Left colon (tissue), 2 donors: ENCODE measurements around the gene NFIB. TPM values are rescaled to one million over a fixed set of nuclear protein-coding genes. Genes with fewer than 3 reads are reported as not detected.

Experiments
- ATAC-seq: fragments of 200-7000 bp; cut with Tn5 transposase; one replicate; pipeline ENCODE4 v1.9.1; 2020; ENCODE audit warnings: mild to moderate bottlenecking, moderate library complexity
- DNase-seq, 2 donors: peaks; one replicate each; pipeline ENCODE4 v3.0.0-alpha.2; 2020
- intact Hi-C, 2 donors: fragments of 100-400 bp; cut with DNase I in 1 of 2; cut with micrococcal nuclease in 1 of 2; formaldehyde crosslinking; loops; one replicate each; pipeline versions ENCODE4 v1.11.2 to v1.14.0; 2022; cut with DNase I, micrococcal nuclease
- total RNA-seq, 2 donors: library from RNA; stranded (reverse); fragmentation: NEBNext Ultra II Directional; extraction: Animal tissue kit (Norgen Biotek cat#: 25700); gene quantifications; one replicate each; pipeline ENCODE4 v1.2.1, GENCODE V29; 2021
- donor health status: DM: no; HTN: no; CAD: no.
- donor health status: DM: yes; HTN: yes; CAD: no.

NFIB gene
- total RNA-seq, 2 donors from 2014 or later: 45.2 to 74.7 TPM

DNA sequence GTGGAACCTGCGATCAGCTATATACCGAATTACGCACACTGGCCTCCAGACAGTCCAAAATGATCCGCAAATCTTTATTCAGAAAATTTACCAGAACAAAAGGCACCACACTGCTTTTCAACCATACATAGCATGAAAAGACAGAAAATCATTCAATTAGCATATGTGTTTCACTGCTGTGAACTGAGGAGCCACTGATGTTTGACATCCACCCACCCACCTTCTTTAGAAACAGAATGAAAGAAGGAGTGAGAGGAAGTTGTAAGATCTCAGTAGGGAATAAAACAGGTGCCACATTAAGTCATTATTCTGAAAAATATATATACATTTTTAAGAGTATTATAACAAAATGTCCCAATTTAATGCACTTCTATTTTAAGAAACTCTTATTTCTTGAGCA, 156.8 kb downstream of the NFIB start:
- intact Hi-C loops: no loop called here
- DNase-seq (no peak), ATAC-seq (no peak)

DNA sequence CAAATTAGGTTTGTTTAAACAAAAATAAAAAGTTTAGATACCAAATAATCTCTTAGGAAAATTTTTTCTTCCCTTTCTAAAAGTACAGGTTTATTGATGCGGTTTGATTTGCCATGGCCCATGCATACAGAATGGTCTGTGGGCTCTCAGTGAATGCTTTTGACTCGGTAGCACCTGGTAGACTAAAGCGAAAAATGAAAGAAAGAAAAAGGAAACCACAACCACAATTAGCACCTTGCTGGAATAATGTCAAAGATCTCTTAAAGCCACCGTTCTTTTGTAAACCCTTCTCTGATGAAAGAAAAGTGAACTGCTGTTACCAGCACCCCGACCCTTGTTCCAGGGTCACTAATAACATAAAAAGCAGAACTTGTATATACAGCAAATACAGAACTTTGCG, 157.9 kb downstream of the NFIB start:
- DNase-seq: no peak
- intact Hi-C loops: no loop called here
- no peak for ATAC-seq

DNA sequence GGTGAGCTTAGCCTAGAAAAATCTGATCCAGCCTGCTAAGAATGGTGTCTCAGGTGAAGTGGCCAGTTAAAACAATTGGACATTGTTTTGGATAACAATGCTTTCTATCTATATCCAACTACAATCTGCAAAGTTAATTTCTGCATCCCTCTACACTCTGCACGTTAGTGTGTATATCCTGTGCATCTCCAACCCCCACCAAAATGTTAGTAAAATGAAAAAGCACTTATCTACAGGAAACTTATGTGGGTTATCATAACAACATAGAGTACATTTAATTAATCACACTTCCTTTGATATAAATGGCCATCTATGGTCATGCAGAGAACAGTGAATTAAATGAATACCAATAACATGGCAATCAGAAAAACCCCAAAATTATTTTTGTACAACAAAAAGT, 158.7 kb downstream of the NFIB start:
- DNase-seq (no peak), ATAC-seq (no peak)
- intact Hi-C loops: no loop called here

DNA sequence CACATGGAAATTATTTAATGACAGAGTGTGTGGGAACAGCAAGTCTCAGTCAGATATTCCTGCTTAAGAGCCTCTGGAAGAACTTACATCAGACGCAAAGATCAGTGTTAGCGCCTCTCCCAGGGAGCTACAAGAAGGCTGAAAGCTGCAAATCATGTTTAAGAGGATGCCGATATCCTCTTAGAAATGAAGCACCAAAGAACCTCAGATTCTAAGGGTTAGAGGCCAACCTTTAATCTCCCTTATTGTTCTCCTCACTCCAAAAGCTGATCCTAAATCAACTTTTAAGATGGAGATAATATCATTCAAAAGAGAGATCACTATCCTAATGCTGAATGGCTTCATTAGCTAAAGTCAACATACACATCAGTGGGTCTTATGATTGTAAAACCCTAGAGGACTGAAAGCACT, 160.6 kb downstream of the NFIB start:
- ATAC-seq (no peak), DNase-seq (no peak)
- intact Hi-C loops: no loop called here

DNA sequence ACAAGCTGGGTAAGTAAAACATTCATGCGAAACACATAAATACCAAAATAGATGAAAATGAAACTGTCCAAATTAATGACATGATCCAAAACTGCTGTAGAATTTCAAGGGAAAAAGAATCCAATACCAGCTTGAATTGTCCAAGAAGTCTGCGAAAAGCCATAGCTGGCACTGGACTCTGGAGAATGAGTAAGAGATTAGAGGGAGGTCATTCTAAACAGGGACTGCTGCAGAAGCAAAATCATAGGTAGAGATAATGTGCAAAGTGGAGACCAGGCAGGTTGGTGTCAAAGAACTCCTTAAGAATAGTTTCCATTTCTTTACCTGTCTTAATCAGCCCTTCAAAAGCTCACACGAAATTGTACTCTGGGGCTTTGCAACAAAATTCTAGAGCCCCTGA, 162.5 kb downstream of the NFIB start:
- intact Hi-C loops: no loop called here
- DNase-seq (no peak), ATAC-seq (no peak)

DNA sequence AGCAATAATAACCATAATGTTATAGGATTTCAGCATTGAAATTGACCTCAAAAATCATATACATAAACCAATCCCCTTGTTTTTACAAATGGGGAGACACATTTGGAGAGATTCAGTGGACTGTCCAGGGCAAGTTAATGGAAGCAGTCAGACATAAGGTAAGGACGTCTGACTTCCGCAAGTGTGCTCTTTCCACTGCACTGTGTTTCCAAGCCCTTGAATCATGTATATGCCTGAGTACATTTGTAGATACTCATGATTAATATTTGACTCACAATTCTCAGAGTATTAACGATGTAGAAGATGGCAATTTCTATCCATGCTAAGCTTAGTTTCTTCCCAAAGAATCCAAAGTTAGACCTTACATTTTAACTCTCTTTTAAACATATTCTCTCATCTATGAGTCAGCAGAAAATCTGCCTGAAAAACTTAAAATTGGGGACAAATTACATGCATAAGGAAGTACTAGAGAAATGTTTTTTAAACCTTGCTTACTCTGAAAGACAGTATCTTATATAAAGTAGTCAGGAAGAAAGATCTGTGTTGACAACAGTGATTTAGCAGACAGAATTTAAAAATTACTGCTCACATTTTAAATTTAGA, 165.3 kb downstream of the NFIB start:
- ATAC-seq (no peak), DNase-seq (no peak)
- intact Hi-C loops: no loop called here

DNA sequence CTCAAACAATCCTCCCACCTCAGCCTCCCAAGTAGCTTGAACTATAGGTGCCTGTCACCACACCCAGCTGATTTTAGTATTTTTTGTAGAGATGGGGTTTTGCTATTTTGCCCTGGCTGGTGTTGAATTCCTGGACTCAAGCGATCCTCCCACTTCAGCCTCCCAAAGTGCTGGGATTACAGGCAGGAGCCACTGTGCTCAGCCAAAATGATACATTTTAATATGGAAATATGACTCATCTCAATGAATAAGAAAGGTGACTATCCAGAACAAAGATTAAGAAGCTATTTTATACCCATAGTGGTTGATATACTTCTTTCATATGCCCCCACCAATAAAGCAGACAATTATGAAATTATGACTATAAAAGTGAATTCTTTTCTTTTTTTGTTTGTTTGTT, 166.2 kb downstream of the NFIB start:
- no peak for DNase-seq
- intact Hi-C loops: no loop called here

DNA sequence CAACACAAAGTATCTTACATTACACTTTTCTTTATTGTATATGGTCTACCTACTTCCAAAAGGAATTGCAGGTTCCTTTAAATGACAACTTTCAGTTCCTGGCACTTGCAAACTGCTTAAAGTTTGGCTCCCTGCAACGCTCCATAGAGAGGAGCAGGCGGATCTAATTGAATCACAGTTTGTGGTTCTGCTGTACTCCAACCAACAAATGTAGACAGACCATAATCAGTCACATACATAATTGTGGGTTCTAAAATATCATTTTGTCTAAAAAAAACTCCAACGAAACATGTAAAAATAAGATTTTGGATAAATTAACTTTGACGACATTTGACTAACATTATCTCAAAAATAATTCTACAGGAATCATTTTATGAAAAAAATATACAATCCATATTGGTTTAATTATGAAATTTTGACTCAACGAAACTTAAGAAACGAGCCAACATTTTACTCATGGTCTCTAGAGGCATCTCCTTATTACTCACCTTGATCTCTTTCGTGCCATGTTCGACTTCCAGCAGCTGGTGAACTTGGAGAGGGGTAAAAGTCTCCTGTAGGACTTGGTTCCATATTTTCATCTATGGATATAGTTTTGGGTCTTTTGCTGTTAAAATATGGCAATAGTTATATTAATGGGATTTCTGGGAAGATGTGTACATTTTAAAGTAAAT, 167.6 kb downstream of the NFIB start:
- DNase-seq (no peak), ATAC-seq (no peak)
- intact Hi-C loops: no loop called here

More for the DNA sequence above, 166.2 kb downstream of the NFIB start:
- ATAC-seq: no peak

DNA sequence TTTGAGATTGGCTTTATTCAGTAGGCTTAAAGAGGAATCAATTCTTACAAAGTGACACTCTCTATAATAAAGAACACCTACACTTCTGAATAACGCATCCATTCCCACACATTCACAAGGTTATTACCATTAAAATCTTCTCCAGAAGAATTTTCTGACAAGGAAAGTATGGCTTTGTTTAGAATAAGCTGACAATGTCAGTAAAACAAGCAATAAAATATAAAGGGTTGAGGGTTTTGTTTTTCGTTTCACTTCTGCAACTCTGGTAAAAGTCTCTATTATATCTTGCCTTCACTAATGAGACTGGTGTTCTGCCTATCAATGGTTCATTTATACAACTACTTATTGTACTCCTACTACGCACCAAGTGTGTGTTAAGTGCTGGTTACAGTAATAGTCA, 169.7 kb downstream of the NFIB start:
- no peak for ATAC-seq

DNA sequence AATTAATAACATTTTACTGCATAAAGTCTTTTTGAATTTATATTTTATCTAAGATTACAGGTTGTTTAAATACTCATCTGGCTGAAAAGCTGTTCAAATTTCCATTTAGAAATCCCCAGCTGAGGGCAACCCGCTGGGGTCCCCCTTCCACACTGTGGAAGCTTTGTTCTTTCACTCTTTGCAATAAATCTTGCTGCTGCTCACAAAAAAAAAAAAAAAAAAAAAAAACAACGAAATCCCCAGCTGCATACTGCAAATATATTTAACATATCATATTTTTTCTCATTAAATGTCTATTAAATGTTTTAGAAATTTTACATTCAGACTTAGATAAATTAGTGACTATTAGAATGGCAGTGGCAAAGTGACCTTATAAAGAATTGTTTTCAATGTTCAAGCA, 172.2 kb downstream of the NFIB start:
- intact Hi-C loops: no loop called here
- ATAC-seq (no peak), DNase-seq (no peak)

More for the DNA sequence above, 169.7 kb downstream of the NFIB start:
- intact Hi-C loops: no loop called here
- DNase-seq: no peak

DNA sequence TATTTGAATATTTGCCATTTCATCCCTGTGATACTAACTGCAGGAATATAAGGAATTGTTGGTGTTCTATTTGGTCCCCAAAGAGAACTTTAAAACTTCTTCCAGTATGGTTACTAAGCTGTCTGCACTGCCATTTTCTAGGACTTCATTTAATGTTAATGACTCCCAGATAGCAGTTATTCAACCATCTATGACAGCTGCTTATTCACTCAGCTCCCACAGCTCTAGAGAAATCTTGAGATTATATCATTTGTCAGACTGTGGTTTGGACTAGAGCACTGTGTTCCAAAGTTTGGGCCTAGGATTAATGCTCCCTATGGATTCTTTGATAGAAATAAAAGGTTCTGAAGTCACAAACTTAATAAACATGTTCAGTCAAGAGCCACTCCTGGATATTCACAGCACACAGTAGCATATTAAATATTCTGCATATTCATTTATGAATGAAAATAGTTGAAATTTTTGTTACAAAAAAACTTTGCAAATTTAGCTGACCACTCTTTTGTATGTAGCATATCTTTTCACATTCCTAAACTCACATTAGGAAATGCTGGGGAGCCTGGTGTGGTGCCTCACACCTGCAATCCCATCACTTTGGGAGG, 173.7 kb downstream of the NFIB start:
- no peak for DNase-seq
- no peak for ATAC-seq
- intact Hi-C loops: no loop called here

DNA sequence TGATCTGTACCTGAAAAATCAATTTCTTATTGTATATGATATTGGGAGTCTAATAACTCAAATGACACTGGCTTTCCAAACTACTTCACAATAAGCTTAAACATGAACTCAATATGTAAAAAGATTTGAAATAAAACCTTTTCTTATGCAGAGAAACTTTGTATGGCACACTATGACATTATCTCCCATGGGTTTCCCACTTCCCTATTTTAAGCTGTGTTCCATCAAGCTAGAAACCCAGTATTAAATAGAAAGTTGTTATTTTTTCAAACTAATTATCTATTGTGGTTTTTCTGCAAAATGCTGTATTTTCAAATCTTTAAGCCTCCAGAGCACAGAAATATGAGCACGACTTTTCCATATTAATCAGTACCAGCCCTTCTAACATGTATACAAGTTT, 174.7 kb downstream of the NFIB start:
- ATAC-seq (no peak), DNase-seq (no peak)
- intact Hi-C loops: no loop called here

DNA sequence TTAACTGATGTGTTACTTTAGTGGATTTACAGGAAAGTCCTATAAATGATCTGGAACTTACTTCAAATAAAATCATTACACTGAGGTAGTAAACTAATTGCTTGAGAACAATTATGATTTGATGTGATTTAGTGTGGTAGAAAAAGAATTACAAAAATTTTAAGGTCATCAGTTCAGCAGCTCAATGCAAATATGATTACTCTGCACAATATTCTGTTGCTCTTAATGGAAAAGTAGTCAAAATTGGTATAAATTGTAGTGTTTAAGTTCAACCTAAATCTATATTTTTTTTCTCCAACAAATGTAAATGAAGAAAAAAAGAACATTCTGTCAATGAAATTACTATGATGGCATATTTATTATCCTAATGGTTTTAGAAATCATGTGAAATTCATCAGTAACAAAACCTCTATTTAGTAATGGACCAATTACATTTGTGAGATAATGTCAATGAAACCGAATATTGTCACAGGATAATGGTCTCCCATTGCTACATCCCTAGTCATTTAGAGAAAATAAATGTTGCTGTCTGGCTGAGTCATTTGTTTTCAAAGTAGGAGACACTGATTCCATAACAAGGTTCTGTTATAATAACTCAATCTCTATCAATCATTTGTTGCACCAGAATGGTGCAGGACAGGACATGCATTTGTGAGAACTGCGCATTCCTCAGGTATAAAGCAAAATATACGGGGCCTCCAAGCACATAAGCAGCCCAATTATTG, 177.1 kb downstream of the NFIB start:
- DNase-seq: no peak
- ATAC-seq: no peak
- intact Hi-C loops: no loop called here

DNA sequence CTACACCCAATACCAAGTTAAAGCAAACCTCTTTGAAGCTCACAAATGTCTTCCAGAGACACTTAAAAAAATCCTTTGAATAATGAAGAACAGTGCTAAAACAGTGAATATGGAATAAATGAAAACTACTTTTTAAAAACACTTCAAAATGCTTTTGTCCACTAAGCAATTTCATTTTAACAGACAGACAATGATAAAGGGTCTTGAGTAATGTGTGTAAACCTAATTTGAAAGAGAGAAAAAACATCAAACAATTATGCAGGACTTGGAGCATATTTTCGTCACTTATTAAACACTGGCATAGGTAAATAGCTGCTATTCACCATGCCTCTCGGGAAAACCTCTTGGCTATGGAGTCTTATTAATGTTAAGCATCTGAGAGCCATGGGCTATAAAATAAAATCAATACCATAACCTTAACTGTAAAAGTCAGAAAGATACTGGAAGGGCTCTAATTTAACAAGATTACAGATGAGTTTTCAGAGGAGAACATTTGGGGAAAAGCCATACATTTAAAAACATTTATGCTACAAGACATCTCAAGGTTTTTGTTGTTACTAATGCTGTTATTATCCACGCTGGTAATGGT, 177.8 kb downstream of the NFIB start:
- ATAC-seq (no peak), DNase-seq (no peak)
- intact Hi-C loops: no loop called here

DNA sequence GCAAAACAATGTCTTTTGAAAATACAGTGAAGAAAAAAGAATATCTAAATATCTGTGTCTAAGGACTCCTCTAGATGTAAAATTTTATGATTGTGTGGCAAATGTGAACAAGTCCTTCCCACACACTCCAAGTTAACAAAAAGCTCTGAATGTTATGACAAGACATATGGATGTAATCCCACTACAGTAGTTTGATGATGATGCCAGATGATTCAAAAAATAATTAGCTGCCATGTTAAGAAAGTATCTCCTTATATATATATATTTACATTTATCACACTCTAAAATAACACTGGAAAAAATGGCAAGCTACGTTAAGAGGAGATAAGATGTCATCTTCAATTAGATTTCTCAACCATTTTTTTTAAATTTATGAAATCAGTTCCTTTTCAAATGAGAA, 178.5 kb downstream of the NFIB start:
- intact Hi-C loops: no loop called here
- no peak for ATAC-seq
- DNase-seq: no peak

DNA sequence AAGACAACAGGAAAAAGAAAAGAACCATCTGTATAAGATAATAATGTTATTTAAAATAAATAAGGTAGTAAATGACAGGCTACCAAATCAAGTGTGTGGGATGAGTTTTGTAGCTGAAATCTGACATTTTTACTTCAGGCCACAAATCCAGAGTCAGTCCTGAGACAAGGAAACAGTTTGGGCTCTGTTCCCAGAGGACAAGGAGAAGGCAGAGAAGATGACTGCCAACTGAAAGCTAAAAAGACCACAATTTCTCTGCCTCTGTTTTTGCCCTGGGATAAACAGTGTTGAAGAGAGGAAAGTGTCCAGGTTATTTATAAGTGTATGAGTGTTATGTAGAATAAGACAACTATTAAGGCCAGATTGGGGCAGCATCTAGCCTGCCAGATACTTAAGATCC, 180.5 kb downstream of the NFIB start:
- no peak for DNase-seq
- intact Hi-C loops: no loop called here
- ATAC-seq: no peak

DNA sequence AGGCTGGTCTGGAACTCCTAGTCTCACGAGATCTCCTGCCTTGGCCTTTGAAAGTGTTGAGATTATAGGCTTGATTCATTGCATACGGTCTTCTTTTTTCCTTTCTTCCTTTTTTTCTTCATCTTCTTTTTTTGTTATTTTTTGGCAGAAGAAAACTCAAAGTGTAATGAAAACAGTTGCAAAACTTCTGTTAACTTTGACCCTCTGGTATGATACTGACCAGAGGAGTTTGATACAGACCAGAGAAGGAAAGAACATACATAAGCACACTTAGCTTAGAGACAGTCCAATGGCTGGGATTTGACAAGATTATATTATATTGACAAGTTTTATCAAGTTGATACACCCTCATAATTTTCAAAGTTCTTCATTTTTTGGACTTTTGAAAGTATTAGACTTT, 181.2 kb downstream of the NFIB start:
- no peak for ATAC-seq

DNA sequence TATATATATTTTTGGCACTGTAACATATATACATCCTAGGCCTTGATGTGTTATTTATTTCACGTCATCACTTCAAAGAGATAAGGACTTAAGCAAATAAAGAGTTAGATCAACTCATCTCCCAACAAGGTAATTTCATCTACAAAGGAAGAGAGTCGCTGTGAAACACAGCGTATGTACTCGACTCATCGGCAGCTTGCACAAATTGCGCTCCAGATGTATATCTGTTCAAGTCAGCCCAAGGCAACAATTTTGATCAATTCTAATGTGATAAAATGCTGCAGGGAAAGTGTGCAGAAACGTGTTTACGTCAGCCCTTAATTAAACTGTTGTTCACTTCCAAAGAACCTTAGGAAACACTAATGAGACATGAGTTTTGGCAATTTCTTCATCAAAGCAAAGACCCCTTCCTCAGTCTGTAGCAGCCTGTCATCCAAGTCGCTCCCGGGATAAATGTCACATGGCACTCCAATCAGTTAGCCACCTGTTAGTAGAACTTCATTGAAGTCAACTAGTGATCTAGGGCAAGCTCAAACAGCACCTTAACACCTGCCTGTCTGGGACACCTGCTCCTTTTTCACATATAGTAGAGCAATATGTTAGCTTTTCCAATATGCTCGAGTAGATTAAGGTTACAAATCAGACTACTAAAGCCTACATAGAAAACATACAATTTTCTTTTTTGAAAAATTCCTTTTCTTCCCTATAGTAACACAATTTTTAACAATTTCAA, 182.4 kb downstream of the NFIB start:
- ATAC-seq: no peak
- no peak for DNase-seq
- intact Hi-C loops: no loop called here

More for the DNA sequence above, 181.2 kb downstream of the NFIB start:
- no peak for DNase-seq
- intact Hi-C loops: no loop called here

DNA sequence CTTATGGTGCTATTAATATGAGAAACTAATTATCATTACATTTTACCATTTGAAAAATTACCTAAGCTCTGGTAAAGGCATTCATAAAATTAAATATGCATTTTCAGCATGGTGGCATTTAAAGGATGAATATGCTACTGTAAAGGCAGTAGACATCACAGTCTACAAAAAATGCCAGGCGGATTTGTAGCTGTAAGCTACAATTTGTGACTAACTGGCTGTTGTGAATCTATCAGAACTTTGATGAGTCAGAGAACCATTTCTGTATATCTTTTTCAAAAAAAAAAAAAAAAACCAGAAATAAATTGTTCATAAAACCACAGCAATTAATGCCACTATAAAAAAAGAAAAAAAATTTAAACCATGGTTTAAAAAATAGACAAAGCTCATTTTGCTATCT, 186.3 kb downstream of the NFIB start:
- ATAC-seq (no peak), DNase-seq (no peak)
- intact Hi-C loops: no loop called here
